ENCODE measurements around the gene MMD2.

MMD2 gene

GRCh38 chr7:4959306-4959705 lies 319 bp upstream of the MMD2 start:
- DNase-seq (ENCODE audit: low read depth in 3 of 3, low spot score in 1 of 3), result no peak

GRCh38 chr7:4957847-4958476 lies 1.0 kb downstream of the MMD2 start:
- DNase-seq (ENCODE audit: low read depth in 3 of 3, low spot score in 1 of 3), result no peak

DNA sequence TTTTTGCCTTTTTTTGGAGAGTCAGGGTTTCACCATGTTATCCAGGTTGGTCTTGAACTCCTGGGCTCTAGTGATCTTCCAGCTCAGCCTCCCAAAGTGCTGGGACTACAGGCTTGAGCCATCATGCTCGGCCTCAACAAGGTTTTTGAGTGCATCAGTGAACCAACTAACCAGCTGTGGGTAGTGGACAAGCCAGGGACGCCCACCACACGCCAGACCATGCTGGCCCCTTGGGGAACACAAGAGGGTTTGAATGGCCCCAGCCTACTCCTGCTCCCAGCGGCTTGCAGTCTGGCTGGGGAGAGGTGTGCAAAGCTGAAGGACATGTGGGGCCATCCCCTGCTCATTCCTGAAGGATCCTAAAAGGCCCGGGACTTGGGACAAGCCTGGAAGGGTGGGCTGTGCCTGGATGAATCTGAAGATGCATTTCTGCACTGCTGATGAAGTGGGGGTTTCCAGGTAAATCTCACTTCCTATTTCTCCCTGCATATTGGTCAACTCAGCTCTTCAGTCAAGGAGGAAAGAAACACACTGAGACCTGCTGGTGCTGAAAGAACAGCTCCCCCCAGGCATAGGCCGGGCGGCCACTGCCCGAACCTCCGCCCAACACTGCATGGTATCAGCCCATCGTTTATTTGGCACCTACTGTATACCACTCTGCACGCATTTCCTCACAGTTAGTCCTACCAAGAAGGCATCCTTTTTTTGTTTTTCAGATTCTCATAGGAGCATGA lies 6.9 kb downstream of the MMD2 start:
- no peak for DNase-seq (ENCODE audit: low read depth in 3 of 3, low spot score in 1 of 3)

DNA sequence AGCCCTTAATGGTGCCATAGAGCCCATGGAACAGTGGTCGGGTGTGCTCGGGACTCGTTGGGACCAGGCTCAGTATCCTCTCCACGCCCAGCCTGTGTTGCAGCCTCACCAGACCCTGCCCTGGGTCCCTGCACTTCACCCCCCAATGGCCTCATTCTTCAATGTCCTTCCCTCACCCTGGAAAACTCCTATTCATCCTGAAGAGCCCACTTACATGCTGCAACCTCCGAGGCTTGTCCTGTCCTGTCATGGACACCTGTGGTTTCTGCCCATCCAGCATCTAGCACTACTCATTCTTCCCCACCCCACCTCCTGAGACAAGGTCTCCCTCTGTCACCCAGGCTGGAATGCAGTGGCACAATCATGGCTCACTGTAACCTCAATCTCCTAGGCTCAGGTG lies 7.7 kb downstream of the MMD2 start:
- no peak for DNase-seq (ENCODE audit: low read depth in 3 of 3, low spot score in 1 of 3)

GRCh38 chr7:4948402-4948801 lies 10.6 kb downstream of the MMD2 start:
- DNase-seq (ENCODE audit: low read depth in 3 of 3, low spot score in 1 of 3), result no peak

GRCh38 chr7:4945949-4946348 lies 13.0 kb downstream of the MMD2 start:
- no peak for DNase-seq (ENCODE audit: low read depth in 3 of 3, low spot score in 1 of 3)

- no peak for DNase-seq (ENCODE audit: low read depth in 3 of 3, low spot score in 1 of 3)
Observed at GRCh38 chr7:4944939-4945338, 14.0 kb downstream of the MMD2 start.

DNA sequence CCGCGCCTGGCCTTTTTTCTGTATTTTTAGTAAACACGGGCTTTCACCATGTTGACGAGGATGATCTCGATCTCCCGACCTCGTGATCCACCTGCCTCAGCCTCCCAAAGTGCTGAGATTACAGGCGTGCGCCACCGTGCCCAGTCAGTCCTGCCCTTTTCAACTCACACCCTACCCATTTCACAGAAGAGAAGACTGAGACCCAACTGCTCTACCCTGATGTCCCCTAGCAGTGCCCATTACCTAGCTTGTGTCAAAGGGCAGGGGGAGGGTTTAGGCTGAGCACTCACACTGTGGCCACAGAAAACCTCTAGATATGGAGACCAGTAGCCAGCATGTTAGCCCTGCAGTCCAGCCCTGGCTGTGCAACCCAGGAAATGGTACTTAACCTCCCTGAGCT lies 15.7 kb downstream of the MMD2 start:
- no peak for DNase-seq (ENCODE audit: low read depth in 3 of 3, low spot score in 1 of 3)

GRCh38 chr7:4939971-4940728 lies 18.8 kb downstream of the MMD2 start:
- no peak for DNase-seq (ENCODE audit: low read depth in 3 of 3, low spot score in 1 of 3)

- DNase-seq (ENCODE audit: low read depth in 3 of 3, low spot score in 1 of 3), result no peak
Observed at GRCh38 chr7:4937411-4937810, 21.6 kb downstream of the MMD2 start.

DNA sequence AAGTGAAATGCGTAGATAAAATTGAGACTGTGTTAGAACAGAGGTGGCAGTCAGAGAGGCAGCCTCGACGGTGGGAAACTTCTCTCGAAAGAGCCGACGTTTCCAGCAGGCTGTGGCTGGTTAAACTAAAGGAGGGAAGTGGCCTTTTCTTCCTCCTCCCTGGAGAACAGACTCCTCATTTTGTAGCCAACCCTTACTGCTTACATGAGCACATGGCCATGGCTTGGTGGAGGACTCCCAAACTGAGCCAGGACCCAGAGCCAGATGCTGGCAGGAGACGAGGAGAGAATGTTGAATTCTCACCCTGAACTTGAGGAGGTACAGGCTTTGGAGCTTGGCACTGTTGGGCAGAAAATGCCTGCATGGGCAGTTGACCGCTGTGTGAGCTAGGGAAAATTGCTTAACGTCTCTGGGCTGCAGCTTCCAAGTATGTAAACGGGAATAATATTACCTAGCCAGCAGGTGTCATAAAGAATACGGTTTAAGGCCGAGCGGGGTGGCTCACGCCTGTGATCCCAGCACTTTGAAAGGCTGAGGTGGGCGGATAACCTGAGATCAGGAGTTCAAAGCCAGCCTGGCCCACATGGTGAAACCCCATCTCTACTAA lies 24.5 kb downstream of the MMD2 start:
- DNase-seq (ENCODE audit: low read depth in 3 of 3, low spot score in 1 of 3), result no peak

- no peak for DNase-seq (ENCODE audit: low read depth in 3 of 3, low spot score in 1 of 3)
Observed at GRCh38 chr7:4931943-4932342, 27.0 kb downstream of the MMD2 start.

- no peak for DNase-seq (ENCODE audit: low read depth in 3 of 3, low spot score in 1 of 3)
Observed at GRCh38 chr7:4929005-4929404, 30.0 kb downstream of the MMD2 start.

GRCh38 chr7:4928445-4928844 lies 30.5 kb downstream of the MMD2 start:
- no peak for DNase-seq (ENCODE audit: low read depth in 3 of 3, low spot score in 1 of 3)

DNA sequence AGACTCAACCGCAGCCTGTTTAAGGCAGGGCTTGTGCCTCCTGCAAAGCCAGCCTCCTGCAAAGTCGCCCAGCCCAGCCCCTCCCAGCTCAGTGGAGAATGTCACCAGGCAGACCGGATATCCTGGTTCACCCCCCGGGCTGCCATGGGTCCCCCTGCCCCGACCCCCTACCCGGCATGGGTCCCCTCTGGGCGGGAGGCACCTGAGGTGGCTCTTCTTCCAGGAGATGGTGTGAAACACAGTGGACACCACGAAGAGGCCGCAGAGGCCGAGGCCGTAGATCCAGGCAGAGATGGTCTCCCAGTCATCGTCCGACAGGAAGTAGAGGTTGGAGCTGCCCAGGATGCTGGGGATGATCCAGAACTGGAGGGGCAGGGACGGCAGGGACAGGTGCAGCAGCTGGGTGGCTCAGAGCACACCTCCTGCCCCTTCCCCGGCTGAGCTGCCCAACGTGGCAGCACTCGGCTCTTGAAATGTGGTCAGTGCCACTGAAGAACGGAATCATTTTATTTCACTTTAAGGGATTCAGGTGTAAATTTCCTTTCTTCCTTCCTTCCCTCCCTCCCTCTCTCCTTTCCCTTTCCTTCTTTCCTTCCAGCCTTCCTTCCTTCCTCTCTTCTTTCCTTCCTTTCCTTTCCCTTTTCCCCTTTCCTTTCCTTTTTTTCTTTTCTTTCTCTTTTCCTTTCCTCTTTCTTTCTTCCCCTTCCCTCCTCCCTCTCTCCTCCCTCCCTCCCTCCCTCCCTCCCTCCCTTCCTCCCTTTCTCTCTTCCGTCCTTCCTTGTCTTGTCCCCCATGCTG lies 38.8 kb downstream of the MMD2 start:
- no peak for DNase-seq (ENCODE audit: low read depth in 3 of 3, low spot score in 1 of 3)

- no peak for DNase-seq (ENCODE audit: low read depth in 3 of 3, low spot score in 1 of 3)
Observed at GRCh38 chr7:4916113-4916512, 42.9 kb downstream of the MMD2 start.

GRCh38 chr7:4911111-4911828 lies 47.7 kb downstream of the MMD2 start:
- DNase-seq (ENCODE audit: low read depth in 3 of 3, low spot score in 1 of 3), result no peak

- DNase-seq (ENCODE audit: low read depth in 3 of 3, low spot score in 1 of 3), result no peak
Observed at GRCh38 chr7:4906682-4907081, 52.3 kb downstream of the MMD2 start.

- no peak for DNase-seq (ENCODE audit: low read depth in 3 of 3, low spot score in 1 of 3)
Observed at GRCh38 chr7:4905171-4905570, 53.8 kb downstream of the MMD2 start.

DNA sequence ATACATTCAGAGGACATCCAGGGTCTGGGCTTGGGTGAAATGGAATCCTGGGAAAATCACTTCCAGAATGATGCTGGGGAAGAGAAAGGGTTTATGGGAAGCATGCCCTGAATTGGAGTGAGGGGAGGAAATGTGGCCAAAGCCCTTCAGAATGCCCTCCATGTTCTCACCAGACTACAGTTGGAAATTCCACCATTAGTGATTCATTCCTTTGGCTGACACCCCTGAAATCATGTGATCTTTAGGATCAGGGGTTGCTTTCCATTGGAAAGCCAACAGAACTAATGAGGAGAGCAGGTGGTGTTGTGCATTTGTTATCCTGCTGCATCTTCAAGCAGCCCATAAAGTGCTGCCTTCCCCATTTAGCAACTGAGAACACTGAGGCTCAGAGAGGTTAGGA lies 54.6 kb downstream of the MMD2 start:
- DNase-seq (ENCODE audit: low read depth in 3 of 3, low spot score in 1 of 3), result no peak

Measured in stimulated activated CD4-positive, alpha-beta T cell treated with anti-CD3 and anti-CD28 coated beads, TNF-alpha, amount 100 ng/mL, for 1 hour (primary cell).